GM18511 (cell line): Measurements from ENCODE around the gene TMEM233.

ENCODE experiments used
- ATAC-seq: cut with Tn5 transposase; IDR thresholded peaks from one replicate; pipeline ENCODE4 v1.9.1; 2021; ENCODE audit warnings: mild to moderate bottlenecking, moderate library complexity; ENCODE audit not compliant: unreplicated experiment

The TMEM233 gene

DNA sequence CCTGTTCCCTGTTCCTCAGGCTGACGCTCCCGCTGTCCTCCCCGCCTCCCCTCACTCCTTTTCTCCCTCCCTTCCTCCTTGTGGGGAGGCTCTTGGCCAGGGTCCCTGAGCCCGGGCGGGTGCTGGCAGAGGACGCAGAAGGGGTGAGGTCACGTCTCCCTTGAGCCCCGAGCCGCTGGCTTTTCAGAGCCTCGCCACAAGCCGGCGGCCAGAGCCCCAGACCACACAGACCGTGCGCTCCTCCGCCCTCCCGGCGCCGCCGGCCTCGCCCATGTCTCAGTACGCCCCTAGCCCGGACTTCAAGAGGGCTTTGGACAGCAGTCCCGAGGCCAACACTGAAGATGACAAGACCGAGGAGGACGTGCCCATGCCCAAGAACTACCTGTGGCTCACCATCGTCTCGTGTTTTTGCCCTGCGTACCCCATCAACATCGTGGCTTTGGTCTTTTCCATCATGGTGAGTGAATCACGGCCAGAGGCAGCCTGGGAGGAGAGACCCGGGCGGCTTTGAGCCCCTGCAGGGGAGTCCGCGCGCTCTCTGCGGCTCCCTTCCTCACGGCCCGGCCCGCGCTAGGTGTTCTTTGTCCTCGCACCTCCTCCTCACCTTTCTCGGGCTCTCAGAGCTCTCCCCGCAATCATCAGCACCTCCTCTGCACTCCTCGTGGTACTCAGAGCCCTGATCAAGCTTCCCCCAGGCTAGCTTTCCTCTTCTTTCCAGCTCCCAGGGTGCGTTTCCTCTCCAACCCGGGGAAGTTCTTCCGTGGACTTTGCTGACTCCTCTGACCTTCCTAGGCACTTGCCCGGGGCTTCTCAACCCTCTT, at the start of gene TMEM233:
Gene TMEM233, plus strand, starts transcription at position 197 of the 821 bp plus-strand sequence. Its CDS starts 75 bp downstream, at position 272.
- ATAC-seq, result no peak

DNA sequence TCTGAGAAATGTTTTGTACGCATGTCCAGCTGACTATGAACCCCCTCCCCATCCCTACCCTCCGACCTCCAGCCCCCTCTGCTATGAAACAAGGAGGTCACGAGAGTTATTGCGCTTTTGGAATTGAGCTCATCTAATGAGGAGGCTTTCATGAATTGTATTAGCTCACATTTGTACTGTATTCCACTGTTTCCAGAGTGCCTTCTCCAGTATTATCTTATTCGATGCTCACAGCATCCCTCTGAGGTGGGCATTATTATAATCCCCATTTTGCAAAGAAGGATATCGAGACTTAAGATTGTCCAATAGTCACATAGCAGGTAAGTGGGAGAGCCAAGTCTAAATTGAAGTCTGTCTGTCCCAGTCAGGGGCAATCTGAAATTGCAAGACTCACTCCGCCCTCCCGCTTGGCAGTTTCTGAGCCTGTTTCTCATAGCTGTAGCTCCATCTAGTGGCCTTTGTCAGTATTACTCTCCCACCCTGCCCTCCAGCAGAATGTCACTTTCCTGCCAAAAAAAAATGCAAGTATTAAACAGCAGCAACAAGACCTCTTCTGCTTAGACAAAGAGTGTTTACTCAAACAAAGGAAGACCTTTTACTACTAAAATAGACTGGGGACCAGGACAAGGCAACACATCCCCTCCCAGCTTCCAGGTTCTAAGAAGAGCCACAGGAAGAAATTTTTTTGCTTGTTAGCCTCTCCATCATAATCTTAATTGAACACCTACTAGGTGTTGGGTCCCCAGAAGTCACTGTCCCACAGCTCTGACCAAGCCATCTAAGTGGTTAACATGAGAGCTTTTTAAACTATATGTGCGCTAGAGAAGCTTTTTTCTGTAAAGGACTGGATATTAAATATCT, 48.6 kb upstream of the TMEM233 start:
- ATAC-seq, result no peak

DNA sequence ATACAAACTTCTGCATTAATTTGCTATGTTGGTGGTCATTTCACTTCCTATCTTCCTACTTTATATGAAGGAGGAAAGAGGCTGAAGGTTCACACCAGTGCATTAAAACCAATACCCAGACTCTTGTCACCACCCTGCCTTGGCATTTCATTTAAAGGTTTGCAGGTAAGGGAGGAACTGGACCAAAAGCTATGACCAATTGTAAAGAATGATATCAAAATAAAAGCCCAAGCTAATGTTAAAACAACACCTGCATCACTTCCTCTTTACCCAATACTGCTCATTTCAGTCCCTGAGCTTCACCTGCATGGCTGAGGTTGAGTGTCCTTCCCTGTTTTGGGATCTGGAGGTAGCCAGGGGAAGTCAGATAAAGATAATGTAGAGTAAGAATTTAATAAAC, 47.2 kb upstream of the TMEM233 start:
- ATAC-seq, result no peak

DNA sequence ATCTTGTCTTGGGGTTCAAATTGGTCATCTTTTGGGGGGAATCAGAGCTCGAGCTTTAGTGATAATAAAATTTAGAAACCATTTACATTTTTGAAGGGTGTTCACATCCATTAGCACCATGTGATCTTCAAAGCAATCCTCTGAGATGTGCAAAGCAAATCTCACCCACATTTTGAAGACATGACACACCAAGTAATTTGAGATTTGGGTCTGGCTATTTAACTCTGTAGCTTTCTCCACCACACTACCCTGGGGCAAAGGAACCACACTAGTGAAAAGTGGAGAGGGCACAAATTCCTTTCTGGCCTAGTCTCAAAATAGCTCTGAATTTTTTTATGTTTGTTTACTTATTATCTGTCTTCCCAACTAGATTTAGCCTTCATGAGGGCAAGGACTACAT, 46.6 kb upstream of the TMEM233 start:
- no peak for ATAC-seq

DNA sequence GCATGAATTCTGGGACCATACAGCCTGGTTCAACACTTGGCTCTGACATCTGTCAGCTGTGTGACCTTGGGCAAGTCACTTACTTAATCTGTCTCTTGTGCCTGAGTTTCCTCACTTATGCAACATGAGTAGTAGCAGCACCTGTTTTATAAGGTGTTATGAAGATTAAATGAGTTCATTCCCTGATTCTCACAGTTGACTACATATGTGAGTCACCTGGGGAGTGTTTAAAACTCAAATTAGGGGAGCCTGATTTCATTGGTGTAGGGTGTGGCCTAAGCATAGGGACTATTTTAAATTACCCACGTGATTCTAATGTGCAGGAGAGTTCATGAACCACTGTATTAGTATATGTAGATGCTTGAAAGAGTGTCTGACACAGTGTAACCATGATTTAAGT, 36.7 kb upstream of the TMEM233 start:
- no peak for ATAC-seq

DNA sequence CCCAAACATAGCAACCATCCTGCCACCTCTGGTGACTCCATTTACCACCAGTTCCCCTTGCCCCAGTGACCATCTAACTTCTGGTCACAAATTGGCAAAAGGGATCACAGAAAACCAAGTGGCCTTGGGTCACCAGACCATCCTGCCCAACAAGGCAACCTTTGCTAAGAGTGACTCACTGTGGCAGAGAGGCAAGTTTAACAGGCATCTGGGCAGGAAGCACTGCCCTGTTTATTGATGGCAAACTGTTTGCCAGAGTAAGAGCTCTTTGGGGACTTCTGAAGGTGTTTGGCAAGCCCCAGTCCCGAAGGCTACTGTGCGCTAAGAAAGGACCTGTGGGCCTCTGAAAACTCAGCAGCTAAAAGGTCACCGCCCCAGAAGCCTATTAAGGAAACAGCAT, 28.2 kb upstream of the TMEM233 start:
- no peak for ATAC-seq

DNA sequence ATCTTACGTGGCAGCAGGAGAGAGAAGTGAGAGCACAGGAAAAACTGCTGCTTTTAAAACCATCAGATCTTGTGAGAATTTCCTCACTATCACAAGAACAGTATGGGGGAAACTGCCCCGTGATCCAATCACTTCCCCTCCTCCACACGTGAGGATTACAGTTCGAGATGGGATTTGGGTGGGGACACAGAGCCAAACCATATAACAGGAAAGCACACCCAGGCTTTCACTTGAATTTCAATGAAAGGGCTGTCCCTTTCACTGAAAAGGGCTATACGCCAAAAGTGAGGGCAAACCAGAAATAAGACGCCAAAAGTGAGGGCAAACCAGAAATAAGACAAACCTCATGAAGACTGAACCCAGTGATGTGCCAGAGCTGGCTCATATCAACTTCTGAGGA, 22.8 kb upstream of the TMEM233 start:
- no peak for ATAC-seq

DNA sequence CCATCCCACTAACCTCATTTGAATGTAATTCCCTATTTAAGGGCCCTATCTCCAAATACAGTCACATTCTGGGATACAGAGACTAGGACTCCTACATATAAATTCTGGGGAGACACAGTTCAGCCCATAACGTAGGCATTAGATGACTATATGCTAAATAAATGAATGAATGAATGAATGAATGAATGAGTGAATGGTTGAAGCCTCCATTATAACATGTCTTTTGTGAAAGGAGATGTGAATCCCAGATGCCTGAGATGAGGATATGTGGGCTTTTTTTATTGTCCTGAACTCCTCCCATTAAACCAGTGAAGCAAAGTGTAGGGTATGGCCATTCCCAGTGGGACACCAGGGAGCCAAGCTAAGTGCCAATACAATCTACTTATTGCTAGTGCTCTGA, 20.5 kb upstream of the TMEM233 start:
- ATAC-seq, result no peak

DNA sequence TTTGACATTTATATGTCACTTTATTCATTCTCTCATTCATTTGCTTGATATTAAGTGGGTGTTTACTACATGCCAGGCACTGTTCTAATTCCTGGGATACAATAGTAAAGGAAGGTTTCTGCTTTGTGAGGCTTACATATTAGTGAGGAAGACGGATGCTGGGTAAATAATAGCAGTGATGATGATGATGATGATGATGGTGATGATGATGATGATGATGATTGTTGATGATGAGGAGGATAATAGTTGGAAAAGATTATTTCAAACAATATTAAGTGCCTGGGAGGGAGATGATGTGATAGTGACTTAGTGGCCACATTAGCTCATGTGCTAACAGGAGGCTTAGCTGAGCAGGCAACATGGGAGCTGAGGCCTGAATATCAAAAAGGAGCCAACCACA, 19.3 kb upstream of the TMEM233 start:
- ATAC-seq, result no peak

DNA sequence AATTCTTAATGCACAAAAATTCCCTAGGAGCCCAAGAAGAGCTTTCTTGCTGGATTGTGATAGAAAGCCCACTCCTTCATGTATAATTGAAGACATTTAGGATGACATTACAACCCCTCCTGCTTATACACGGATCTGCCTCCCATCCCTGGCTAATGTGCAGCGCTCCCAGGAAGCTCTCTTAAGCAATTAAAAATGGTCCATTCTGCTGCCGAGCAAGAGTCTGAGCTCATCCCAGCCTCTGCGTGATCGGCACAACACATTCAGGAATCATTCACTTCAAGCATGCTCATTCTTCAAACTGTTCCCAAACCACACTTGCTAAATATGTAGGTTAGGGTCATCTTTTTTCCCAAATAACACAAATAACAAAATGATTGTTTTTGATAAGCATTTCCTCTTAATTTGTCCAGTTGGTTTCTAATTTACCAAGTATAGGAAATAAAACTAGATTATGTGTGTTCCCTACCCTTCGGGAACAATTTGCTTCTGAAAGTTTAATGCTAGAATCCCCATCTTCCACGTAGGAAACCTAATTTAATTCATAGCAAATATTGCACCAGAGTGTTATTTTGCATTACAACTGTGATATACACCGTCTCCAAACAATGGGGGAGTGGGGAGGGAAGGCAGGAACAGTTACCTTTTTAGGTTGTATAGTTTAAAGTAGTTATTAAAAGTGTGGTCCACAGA, 17.3 kb upstream of the TMEM233 start:
- no peak for ATAC-seq

DNA sequence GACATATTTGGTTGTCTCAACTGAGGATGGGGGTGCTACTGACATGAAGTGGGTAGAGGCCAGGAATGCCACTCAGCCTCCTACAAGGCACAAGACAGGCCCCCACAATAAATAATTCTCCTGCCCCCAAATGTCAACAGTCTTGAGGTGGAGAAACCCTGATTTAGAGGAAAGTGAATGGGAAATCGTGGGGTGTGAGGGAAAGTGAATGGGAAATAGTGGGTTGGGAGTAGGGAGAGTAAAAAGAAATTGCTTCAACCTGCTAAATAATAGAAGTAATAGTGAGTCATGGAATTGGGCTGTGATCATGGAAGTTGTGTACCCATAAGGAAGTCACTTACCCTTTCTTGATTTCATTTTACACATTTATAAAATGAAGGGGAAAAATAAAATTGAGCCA, 16.7 kb upstream of the TMEM233 start:
- no peak for ATAC-seq

DNA sequence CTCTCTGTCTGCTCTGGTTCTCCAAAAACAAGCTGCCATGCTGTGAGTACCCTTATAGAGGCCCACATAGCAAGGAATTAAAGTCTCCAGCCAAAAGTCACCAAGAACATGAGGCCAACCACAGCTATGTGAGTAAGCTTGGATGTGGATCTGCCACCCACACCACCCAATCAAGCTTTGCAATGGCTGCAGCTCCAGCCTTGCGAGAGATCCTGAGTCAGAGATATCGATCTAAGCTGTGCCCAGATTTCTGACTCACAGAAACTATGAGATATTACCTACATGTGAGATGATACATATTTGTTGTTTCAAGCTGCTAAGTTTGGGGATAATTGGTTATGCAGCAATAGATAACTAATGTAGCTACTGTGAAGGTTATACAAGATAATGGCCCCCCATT, 15.5 kb upstream of the TMEM233 start:
- no peak for ATAC-seq

DNA sequence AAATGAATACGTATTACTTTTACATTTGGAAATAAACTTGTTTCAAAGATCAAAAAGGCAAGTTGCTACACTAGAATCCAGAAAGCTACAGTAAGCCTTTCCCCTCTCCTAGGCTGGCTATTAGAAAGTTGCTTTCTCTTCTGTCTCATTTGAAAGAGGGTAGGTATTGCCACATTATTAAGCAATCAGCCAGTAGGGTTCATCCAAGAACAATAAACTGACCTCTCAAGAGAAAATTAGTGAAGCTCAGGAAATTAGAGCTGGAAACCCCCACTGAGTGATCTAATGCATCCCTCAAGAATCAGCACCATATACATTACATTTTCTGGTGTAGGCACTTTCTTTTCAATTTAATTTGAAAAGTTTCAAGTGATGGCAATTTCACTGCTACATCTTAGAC, 4.5 kb upstream of the TMEM233 start:
- ATAC-seq, result no peak

DNA sequence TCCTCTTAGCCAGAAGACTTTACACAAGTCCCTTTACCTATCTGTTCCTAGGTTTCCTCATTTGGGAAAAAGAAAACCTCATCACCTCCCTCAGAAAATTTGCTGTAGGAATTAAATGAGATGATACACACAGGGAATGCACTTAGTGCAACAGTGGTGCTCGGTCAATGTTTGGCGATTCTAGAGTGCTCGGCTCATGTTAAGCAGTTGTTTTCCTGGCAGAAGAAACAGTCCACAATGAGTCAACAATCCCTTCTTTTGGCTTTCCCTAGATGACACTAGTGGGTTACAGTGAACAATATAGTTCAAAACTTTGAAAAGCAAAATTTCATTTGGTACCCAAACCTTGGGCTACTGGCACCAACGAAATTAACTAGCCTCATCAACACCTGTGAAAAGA, 3.9 kb upstream of the TMEM233 start:
- no peak for ATAC-seq

DNA sequence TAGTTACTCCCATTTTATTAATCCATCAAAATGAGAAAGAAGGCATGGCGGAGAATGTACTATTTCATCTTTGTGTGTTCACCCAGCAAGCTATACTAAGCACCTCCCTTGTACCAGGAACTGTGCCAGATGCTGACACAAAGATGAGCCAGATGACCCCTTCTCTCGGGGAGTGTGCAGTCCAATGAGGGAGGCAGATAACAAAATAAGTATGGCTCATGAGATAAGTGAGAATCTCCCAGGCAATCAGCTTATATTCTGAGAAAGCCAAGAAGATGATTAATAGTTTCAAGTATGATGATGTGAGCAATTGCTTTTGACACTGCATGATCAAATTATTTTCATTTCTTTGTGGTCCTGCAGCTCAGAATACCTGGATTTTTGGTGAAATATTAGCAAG, 1.3 kb upstream of the TMEM233 start:
- no peak for ATAC-seq

DNA sequence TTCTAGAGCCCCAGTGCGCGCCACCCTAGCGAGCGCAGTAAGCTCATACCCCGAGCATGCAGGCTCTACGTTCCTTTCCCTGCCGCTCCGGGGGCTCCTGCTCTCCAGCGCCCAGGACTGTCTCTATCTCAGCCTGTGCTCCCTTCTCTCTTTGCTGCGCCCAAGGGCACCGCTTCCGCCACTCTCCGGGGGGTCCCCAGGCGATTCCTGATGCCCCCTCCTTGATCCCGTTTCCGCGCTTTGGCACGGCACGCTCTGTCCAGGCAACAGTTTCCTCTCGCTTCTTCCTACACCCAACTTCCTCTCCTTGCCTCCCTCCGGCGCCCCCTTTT, 791 bp downstream of the TMEM233 start:
- ATAC-seq, result no peak

DNA sequence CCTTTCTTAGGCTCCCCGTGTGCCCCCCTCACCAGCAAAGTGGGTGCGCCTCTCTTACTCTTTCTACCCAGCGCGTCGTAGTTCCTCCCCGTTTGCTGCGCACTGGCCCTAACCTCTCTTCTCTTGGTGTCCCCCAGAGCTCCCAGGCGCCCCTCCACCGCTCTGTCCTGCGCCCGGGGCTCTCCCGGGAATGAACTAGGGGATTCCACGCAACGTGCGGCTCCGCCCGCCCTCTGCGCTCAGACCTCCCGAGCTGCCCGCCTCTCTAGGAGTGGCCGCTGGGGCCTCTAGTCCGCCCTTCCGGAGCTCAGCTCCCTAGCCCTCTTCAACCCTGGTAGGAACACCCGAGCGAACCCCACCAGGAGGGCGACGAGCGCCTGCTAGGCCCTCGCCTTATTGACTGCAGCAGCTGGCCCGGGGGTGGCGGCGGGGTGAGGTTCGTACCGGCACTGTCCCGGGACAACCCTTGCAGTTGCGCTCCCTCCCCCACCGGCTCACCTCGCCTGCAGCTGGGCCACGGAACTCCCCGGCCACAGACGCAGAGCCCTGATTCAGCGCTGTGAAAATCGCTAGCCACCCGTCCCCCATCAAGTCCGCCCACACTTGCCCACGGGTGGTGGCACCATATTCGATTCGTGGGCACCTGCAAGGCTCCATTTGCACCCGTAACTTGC, 1.3 kb downstream of the TMEM233 start:
- ATAC-seq, result no peak

DNA sequence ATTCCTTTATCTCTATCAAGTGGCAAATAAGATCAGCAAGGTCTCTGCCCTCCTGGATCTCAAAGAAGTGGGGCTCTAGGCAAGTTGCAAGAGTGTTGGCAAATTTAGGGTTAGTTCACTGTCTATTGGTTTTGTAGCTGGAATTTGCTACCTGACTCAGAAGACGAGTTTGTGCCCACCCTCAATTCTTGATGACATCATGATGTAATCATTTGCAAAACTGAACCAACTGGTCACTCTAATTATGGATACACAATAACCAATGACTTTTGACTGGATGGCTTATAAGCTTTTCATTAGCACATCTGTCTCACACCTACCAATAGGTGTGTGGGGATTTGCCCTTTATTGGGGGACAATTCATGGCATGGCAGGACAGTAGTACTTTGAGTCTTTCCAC, 4.6 kb downstream of the TMEM233 start:
- no peak for ATAC-seq

DNA sequence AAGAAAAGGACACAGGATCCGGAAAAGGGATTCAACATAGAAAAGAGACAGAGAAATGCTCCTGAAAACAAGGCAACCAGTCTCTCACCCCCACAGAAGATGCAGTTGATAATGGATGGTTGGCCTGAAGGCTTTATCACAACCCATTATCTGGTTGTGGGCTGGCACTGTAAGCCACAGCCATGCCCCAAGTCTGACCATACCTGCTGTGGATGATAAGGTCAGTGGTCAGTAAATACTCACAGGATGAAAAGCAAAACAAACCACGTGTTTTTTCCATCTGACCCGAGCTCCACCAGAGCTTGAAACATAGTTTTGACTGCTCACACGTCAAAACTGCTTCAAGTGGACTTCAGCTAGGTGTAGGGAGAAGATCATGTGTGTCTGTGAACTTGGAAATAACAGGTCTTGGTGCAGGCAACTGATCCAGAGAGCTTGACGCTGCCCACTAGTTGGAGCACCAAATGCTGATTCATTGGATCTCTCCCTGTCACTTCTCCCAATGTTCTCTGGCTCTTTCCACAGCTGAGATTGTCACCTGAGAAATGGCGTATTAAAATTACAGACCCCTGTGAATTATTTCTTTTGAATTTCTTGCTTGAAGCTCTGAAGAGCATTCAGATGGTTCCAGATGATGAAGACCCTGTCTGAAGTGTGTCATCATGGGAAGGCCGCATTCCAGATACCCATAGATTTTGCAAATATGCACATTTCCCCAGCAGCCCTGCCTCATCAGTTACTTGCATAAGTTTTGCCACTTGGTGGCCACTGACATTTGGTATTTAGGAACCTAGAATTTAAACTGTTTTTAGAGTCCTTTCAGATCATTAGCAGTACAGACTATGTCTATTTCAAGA, 8.5 kb downstream of the TMEM233 start:
- no peak for ATAC-seq

DNA sequence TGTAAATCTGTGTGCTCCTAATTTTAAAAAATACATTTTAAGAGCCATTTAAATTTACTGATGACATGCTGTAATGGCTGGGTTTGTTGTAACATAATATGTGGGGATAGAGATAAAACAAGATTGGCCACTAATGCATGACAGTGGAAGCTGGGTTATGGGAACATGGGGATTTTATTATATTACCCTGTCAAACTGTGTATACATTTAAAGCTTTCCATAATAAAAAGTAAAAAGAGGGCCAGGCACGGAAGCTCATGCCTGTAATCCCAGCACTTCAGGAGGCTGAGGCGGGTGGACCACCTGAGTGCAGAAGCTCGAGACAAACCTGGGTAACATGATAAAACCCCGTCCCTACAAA, 9.1 kb downstream of the TMEM233 start:
- ATAC-seq, result no peak
